Measurements from ENCODE around the gene IL34.

Gene IL34

DNA sequence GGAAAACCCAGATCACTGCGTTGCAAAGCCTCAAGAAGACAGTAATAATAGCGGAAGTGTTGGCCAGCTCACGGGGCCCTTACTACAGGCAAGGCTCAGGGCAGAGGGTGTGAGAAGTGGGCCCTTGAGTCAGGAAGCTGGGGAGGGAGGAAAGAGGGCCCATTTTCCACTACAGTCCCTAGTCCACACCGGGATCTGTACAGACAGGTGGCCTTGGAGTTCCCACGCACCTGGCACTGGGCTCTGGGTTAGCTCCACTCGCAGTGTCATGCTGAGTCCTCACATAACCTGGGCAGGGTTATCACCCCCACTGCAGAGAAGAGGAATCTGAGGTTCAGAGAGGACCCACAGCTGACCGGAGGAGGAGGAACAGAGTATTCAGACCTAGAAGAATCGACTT lies 56.3 kb downstream of the IL34 start:
- no peak for DNase-seq (ENCODE audit: low spot score)

- no peak for DNase-seq (ENCODE audit: low spot score)
Observed at GRCh38 chr16:70703041-70703834, 56.9 kb downstream of the IL34 start.

DNA sequence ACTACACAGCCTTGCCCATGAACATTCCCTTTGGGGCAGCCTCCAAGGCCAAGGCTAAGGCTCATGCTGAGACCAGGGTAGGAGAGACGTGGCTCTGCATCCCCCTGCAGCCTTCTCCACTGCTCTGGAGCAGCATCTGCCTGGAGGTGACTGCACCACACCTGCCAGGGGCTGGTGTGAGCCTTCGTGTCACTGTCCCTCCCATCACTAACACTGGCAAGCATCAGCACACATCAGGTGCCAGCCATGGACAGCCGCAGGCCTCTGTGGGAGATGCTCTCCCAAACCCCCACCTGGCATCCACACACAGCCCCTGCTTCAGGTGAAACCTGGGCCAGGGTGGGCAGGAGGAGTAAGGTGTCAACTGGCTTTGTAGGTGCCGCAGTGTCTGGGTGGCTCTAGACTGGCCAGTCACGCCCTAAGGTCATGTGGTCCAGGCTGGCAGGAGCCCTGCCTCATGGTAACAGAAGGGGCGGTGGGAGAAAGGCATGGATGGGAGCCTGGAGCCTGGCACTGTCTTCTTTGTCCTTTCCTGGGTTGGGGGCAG lies 57.5 kb downstream of the IL34 start:
- DNase-seq (ENCODE audit: low spot score): no peak

DNA sequence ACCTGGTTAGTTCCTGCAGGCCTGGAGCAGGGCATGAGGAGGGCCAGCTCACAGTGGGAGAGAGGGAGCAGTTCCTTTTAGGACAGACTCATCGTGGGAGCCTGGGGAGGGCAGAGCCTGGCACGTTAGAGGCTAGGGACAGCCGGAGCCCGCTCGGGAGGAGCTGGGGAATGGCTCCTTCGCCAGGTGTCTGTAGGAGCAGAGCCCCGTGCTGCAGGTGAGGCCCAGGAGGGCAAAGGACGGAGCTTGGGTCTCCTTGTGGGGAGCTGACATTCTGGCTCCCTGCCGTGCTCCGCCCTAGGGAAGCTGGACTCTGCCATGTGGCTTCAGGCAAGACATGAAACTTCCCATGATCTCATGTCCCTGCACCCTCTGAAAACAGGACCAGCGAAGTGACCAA lies 58.2 kb downstream of the IL34 start:
- DNase-seq (ENCODE audit: low spot score): no peak

GRCh38 chr16:70705056-70705455 lies 58.7 kb downstream of the IL34 start:
- no peak for DNase-seq (ENCODE audit: low spot score)

DNA sequence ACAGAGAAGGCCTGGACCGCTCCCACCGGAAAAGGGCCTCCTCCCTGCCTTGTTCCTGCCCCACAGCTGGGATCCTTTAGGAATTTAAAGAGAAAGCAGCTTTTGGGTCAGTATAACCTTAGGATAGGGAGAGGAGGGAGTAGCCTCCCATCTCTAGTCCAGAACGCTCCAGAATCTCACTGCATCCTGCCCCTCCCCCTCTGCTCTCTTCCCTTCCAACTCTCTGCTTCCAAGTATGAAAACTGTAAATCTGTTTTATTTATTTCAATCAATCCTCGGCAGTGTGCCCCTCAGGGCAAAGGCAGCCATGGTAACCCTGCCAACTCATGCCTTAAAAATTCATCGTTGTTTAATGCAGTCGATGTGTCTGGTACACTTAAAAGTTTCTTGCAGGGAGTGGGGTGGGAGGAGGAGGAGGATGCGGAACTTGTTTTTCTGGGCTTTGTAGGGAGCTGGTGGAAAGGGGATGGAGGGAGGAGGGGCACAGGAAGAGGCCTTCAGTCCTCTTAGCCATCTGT lies 60.6 kb downstream of the IL34 start:
- DNase-seq (ENCODE audit: low spot score): no peak

GRCh38 chr16:70708366-70709246 lies 62.2 kb downstream of the IL34 start:
- no peak for DNase-seq (ENCODE audit: low spot score)

DNA sequence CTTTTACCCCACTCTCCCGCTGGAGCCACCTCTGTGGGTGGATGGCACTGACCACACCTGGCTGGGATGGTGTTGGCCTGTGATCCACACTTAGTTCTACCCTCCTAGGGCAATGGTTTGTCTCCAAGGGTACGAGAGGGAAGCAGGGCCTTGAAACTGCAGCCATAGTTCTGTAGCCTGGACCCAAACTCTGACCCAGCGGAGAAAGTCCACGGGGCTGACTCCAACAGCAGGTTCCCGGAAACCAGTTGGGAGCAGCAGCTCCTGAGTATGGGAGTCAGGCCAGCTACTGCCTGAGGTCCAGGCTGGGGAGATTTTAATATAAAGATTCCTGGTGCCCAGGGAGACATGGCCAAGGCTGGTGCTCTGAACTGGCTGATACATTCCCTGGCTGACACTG lies 63.1 kb downstream of the IL34 start:
- DNase-seq (ENCODE audit: low spot score): no peak

DNA sequence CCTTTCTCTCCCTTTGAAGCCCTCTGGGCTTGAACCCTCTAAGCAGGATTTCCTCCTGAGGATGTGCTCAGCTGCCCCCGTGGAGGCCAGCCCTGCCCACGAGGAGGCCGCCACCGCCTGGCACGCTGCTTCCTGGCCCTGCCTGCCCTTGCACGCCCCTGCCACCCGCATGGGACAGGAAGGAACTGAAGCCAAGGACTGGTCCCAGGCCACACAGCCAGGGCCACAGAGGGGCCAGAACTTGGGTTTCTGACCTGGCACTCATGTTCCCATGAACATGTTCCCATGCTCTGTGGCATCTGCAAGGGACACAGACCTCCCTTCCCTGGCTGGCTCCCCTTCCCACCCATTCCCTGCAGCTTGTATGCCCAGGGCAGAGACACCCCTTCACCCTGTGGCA lies 63.6 kb downstream of the IL34 start:
- DNase-seq (ENCODE audit: low spot score): no peak
